Heart left ventricle (tissue), 13 donors: Measurements from ENCODE around the gene ZMIZ1.

Experiments
- CTCF ChIP-seq, 12 donors: fragments of 200-600 bp; sonication (generic) in 4 of 12; IDR thresholded peaks; one replicate each; pipeline versions ENCODE4 v1.5.0 to v1.8.0; 2018 to 2022; ENCODE audit warnings: antibody characterized with exemption in 12 of 12, mild to moderate bottlenecking in 5 of 12
- POLR2A ChIP-seq, 2 donors: fragments of 450-650 bp; IDR thresholded peaks; one replicate each; pipeline ENCODE4 v1.6.1; 2017; ENCODE audit warnings: antibody characterized with exemption in 2 of 2, mild to moderate bottlenecking in 2 of 2, moderate library complexity in 2 of 2
- donor health status: ischemic (EF 13 %, LVEDD 7.1; RV severe dilation, severe dysfunction).
- donor health status: DM: no; HTN: yes; CAD: no.
- donor health status: DM: no; HTN: no; CAD: no.
- donor health status: ischemic (EF 25% LVEDD 6.9; RV normal size, moderate dysfunction).
- donor health status: ischemic (EF 25% LVEDD 5.7; RV mildly dilated, moderate dysfunction).
- donor health status: ischemic (EF 35%, LVEDD 5.7; RV mildly dilated, moderate dysfunction).
- donor health status: nonischemic (EF 11% LVEDD 7.7; RV severe dilation, severe dysfunction).
- donor health status: DM: yes; HTN: yes; CAD: no.
- donor health status: PGD.
- donor health status: ischemic (EF 29% LVEDD 5.4; RV normal size, mild dysfunction).
- donor health status: nonischemic (EF 23%, LVEDD 6.1; RV moderate dilation, normal function).

- TF ChIP-seq CTCF (IDR thresholded peaks at IDR 0.05), result no peak
- no peak for TF ChIP-seq POLR2A (IDR thresholded peaks at IDR 0.05)
Measured at GRCh38 chr10:79172881-79173280, 104.1 kb downstream of the ZMIZ1 start.
